HL-60/S4 (cell line): ENCODE results near the gene PCDH12.

Source experiments
- in situ Hi-C: fragments of 300-500 bp; cut with MboI; formaldehyde crosslinking; loops from 2 replicates; pipeline ENCODE4 v1.14.3; 2022; ENCODE audit warnings: low sequenced_read_pairs

Gene PCDH12

GRCh38 chr5:141968914-141969608 lies 11.1 kb upstream of the PCDH12 start, which contains the start of gene RNF14:
Gene RNF14, plus strand, starts transcription at chr5:141969105. Its CDS starts 4,484 bp downstream, at chr5:141973589.
- in situ Hi-C loops: no loop called here

- in situ Hi-C loops: no loop called here
Observed at GRCh38 chr5:141966963-141967333, 8.9 kb upstream of the PCDH12 start.

- in situ Hi-C loops: no loop called here
Observed at GRCh38 chr5:141966275-141966962, 8.4 kb upstream of the PCDH12 start.

GRCh38 chr5:141965071-141965470 lies 7.1 kb upstream of the PCDH12 start:
- in situ Hi-C loops: no loop called here

- in situ Hi-C loops: no loop called here
Observed at GRCh38 chr5:141963701-141964100, 5.7 kb upstream of the PCDH12 start.

GRCh38 chr5:141961466-141961865 lies 3.5 kb upstream of the PCDH12 start:
- in situ Hi-C loops: no loop called here

GRCh38 chr5:141960449-141961323 lies 2.7 kb upstream of the PCDH12 start:
- in situ Hi-C loops: no loop called here

- in situ Hi-C loops: no loop called here
Observed at GRCh38 chr5:141960018-141960417, 2.0 kb upstream of the PCDH12 start.

GRCh38 chr5:141958546-141959172 lies 657 bp upstream of the PCDH12 start:
- in situ Hi-C loops: loop anchor here (10.0 kb wide), 1 partner anchor 264 kb away; no protein-coding TSS in a partner anchor

GRCh38 chr5:141957367-141957996 lies 520 bp downstream of the PCDH12 start:
- in situ Hi-C loops: loop anchor here (10.0 kb wide), 1 partner anchor 263 kb away; no protein-coding TSS in a partner anchor

- in situ Hi-C loops: loop anchor here (10.0 kb wide), 1 partner anchor 259 kb away; no protein-coding TSS in a partner anchor
Observed at GRCh38 chr5:141954194-141954593, 3.8 kb downstream of the PCDH12 start.

- in situ Hi-C loops: loop anchor here (10.0 kb wide), 1 partner anchor 257 kb away; no protein-coding TSS in a partner anchor
Observed at GRCh38 chr5:141952020-141952419, 6.0 kb downstream of the PCDH12 start.

- in situ Hi-C loops: loop anchor here (10.0 kb wide), 1 partner anchor 257 kb away; no protein-coding TSS in a partner anchor
Observed at GRCh38 chr5:141951332-141951781, 6.6 kb downstream of the PCDH12 start.

- in situ Hi-C loops: loop anchor here (10.0 kb wide), 1 partner anchor 256 kb away; no protein-coding TSS in a partner anchor
Observed at GRCh38 chr5:141950207-141951005, 7.6 kb downstream of the PCDH12 start.

GRCh38 chr5:141949511-141949910 lies 8.5 kb downstream of the PCDH12 start:
- in situ Hi-C loops: no loop called here

- in situ Hi-C loops: no loop called here
Observed at GRCh38 chr5:141948812-141949211, 9.2 kb downstream of the PCDH12 start.

- in situ Hi-C loops: no loop called here
Observed at GRCh38 chr5:141947316-141947715, 10.7 kb downstream of the PCDH12 start.

GRCh38 chr5:141945511-141946051 lies 12.4 kb downstream of the PCDH12 start:
- in situ Hi-C loops: no loop called here

GRCh38 chr5:141944076-141944475 lies 13.9 kb downstream of the PCDH12 start:
- in situ Hi-C loops: no loop called here
